ENCODE results near the gene SYT9.

DNA sequence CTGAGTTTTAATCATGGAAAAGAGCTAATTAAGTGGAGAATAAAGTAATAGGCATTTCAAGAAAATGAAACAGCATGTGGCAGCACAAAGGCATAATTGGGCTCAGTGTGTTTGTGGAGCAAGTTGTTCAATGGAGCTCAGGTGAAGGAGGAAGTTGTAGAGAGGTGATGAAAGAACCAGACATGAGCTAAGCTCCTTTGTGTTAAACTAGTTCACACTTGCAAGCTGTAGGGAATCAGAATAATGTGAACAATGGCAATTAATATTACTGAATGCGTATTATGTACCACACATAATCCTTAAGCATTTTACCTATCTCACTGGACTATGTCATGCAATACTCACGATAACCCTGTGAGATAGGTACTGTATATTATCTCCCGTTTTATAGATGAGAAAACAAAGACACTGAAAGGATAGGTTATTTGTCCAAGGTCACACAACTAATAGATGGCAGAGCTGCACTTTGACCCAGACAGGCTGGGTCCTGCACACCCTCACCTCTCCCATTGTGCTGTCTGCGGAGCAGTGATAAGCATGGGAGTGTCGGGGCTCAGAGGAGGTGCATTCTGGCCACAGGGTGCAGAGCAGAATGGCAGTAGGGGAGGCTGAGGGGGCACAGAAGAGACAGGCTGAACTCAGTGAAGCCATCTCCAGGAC is 242.5 kb downstream of the SYT9 start:
- no peak for TF ChIP-seq POLR2AphosphoS5 (IDR thresholded peaks at IDR 0.05; ENCODE audit: borderline replicate concordance, low read depth, low read length)
- no peak for TF ChIP-seq EZH2 (IDR thresholded peaks at IDR 0.05)
